ENCODE results near the gene BBOX1. TPM values are rescaled to one million over a fixed set of nuclear protein-coding genes. Genes with fewer than 3 reads are reported as not detected.

BBOX1 gene
- total and polyA plus RNA-seq, 2 of the 8 experiments (the other 6 are each of a cell fraction or from before 2014, with no cell fraction given) = not detected

- TF ChIP-seq CTBP2 (IDR thresholded peaks at IDR 0.05; ENCODE audit: borderline replicate concordance, insufficient read depth, insufficient read length, low read length) = no peak
- TF ChIP-seq POU5F1 (IDR thresholded peaks at IDR 0.05; ENCODE audit: low read depth, low read length) = no peak
- TF ChIP-seq SP2 (IDR thresholded peaks at IDR 0.05; ENCODE audit: low read length) = no peak
- TF ChIP-seq TAF7 (optimal IDR thresholded peaks at IDR 0.05; ENCODE audit: borderline replicate concordance, low read depth, low read length) = no peak
- no peak for TF ChIP-seq SUZ12 (IDR thresholded peaks at IDR 0.05; ENCODE audit: low read length)
- no peak for TF ChIP-seq ZNF274 (IDR thresholded peaks at IDR 0.05; ENCODE audit: borderline replicate concordance, extremely low read depth, low read length)
- TF ChIP-seq CREB1 (IDR thresholded peaks at IDR 0.05) = no peak
- TF ChIP-seq EGR1 (IDR thresholded peaks at IDR 0.05; ENCODE audit: borderline replicate concordance, low read depth, low read length) = no peak
- TF ChIP-seq RXRA (IDR thresholded peaks at IDR 0.05; ENCODE audit: insufficient read depth, low read depth, low read length) = no peak
- no peak for TF ChIP-seq SIN3A (conservative IDR thresholded peaks at IDR 0.05 in 1 of 2, IDR thresholded peaks at IDR 0.05 in 1 of 2; ENCODE audit: low read depth in 1 of 2, low read length in 2 of 2)
- TF ChIP-seq MAX (IDR thresholded peaks at IDR 0.05) = no peak
- TF ChIP-seq MAFK (IDR thresholded peaks at IDR 0.05; ENCODE audit: low read depth, low read length) = no peak
- no peak for TF ChIP-seq E2F6 (IDR thresholded peaks at IDR 0.05)
- no peak for TF ChIP-seq JUN (IDR thresholded peaks at IDR 0.05; ENCODE audit: low read depth, low read length)
- no peak for TF ChIP-seq BCL11A (IDR thresholded peaks at IDR 0.05; ENCODE audit: low read depth in 2 of 2, low read length in 2 of 2)
- TF ChIP-seq NANOG (IDR thresholded peaks at IDR 0.05; ENCODE audit: insufficient read depth, low read depth, low read length, poor library complexity, severe bottlenecking) = no peak
- no peak for TF ChIP-seq SP4 (IDR thresholded peaks at IDR 0.05; ENCODE audit: low read length)
- no peak for TF ChIP-seq POLR2A (IDR thresholded peaks at IDR 0.05; ENCODE audit: control extremely low read depth in 1 of 2, low read depth in 2 of 2, low read length in 2 of 2)
- no peak for TF ChIP-seq KDM1A (IDR thresholded peaks at IDR 0.05; ENCODE audit: borderline replicate concordance, low read length)
These were observed 66.9 kb downstream of the BBOX1 start (continued) for GRCh38 chr11:27107548-27107947.

Data from H1 (cell line).